Ishikawa (cell line): ENCODE measurements around the gene IGFN1.

Experiments used
- CEBPB ChIP-seq: IDR thresholded peaks from 2 replicates; pipeline ENCODE4 v1.6.1; 2012
- CREB1 ChIP-seq: IDR thresholded peaks from 2 replicates; pipeline ENCODE4 v1.6.1; 2012; ENCODE audit warnings: low read depth
- EGR1 ChIP-seq: IDR thresholded peaks from 2 replicates; pipeline ENCODE4 v1.6.1; 2012
- EP300 ChIP-seq: IDR thresholded peaks from 2 replicates; pipeline ENCODE4 v1.6.1; 2012; ENCODE audit warnings: borderline replicate concordance
- FOXM1 ChIP-seq: IDR thresholded peaks from 2 replicates; pipeline ENCODE4 v1.6.1; 2012; ENCODE audit warnings: low read depth, borderline replicate concordance
- NFIC ChIP-seq: IDR thresholded peaks from 2 replicates; pipeline ENCODE4 v1.6.1; 2012
- RAD21 ChIP-seq: IDR thresholded peaks from 2 replicates; pipeline ENCODE4 v1.6.1; 2012; ENCODE audit warnings: low read depth
- TAF1 ChIP-seq: IDR thresholded peaks from 2 replicates; pipeline ENCODE4 v1.6.1; 2012; ENCODE audit warnings: low read depth, mild to moderate bottlenecking
- TCF12 ChIP-seq: IDR thresholded peaks from 2 replicates; pipeline ENCODE4 v1.6.1; 2012; ENCODE audit warnings: low read depth
- TEAD4 ChIP-seq: IDR thresholded peaks from 2 replicates; pipeline ENCODE4 v1.6.1; 2012
- YY1 ChIP-seq: IDR thresholded peaks from 2 replicates; pipeline ENCODE4 v1.6.1; 2012; ENCODE audit warnings: low read depth
- ZBTB7A ChIP-seq: IDR thresholded peaks from 2 replicates; pipeline ENCODE4 v1.6.1; 2012; ENCODE audit warnings: low read depth
- TF ChIP-seq, protein P1 (sequence below): IDR thresholded peaks from 2 replicates; pipeline ENCODE4 v1.6.1; 2012
- TF ChIP-seq, protein P2 (sequence below): IDR thresholded peaks from 2 replicates; pipeline ENCODE4 v1.6.1; 2012; ENCODE audit warnings: low read depth, mild to moderate bottlenecking
- TF ChIP-seq, protein P3 (sequence below): IDR thresholded peaks from 2 replicates; pipeline ENCODE4 v1.6.1; 2012

IGFN1 gene

DNA sequence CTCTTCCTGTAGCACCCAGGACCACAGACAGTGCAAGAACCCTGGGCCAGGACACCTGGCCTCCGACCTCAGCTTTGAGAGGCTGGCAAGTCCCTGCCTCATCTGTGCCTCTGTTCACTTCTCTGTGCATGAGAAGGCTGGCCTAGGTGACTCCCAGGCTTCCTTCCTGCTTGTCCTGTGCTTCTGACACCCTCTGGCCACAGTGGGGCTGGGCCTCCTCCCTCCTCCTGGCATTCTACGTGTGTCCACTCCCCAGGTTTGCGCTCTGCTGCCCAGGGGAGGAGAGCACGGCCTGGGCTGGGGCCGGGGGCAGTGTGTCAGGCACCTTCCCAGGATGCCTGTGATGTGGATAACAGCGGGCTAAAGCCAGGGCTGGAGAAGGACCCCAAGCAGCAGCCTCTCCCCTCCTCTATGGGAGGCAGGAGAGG lies 62.3 kb downstream of the IGFN1 start:
- TF ChIP-seq TCF12 (no peak), YY1 (no peak), RAD21 (no peak), CREB1 (no peak), EGR1 (no peak), EP300 (no peak), ZBTB7A (no peak), FOXM1 (no peak), NFIC (no peak), TEAD4 (no peak), TAF1 (no peak), CEBPB (no peak)
- TF ChIP-seq, protein P1, sequence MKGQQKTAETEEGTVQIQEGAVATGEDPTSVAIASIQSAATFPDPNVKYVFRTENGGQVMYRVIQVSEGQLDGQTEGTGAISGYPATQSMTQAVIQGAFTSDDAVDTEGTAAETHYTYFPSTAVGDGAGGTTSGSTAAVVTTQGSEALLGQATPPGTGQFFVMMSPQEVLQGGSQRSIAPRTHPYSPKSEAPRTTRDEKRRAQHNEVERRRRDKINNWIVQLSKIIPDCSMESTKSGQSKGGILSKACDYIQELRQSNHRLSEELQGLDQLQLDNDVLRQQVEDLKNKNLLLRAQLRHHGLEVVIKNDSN, result no peak
- TF ChIP-seq, protein P2, sequence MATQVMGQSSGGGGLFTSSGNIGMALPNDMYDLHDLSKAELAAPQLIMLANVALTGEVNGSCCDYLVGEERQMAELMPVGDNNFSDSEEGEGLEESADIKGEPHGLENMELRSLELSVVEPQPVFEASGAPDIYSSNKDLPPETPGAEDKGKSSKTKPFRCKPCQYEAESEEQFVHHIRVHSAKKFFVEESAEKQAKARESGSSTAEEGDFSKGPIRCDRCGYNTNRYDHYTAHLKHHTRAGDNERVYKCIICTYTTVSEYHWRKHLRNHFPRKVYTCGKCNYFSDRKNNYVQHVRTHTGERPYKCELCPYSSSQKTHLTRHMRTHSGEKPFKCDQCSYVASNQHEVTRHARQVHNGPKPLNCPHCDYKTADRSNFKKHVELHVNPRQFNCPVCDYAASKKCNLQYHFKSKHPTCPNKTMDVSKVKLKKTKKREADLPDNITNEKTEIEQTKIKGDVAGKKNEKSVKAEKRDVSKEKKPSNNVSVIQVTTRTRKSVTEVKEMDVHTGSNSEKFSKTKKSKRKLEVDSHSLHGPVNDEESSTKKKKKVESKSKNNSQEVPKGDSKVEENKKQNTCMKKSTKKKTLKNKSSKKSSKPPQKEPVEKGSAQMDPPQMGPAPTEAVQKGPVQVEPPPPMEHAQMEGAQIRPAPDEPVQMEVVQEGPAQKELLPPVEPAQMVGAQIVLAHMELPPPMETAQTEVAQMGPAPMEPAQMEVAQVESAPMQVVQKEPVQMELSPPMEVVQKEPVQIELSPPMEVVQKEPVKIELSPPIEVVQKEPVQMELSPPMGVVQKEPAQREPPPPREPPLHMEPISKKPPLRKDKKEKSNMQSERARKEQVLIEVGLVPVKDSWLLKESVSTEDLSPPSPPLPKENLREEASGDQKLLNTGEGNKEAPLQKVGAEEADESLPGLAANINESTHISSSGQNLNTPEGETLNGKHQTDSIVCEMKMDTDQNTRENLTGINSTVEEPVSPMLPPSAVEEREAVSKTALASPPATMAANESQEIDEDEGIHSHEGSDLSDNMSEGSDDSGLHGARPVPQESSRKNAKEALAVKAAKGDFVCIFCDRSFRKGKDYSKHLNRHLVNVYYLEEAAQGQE, result no peak
- TF ChIP-seq, protein P3, sequence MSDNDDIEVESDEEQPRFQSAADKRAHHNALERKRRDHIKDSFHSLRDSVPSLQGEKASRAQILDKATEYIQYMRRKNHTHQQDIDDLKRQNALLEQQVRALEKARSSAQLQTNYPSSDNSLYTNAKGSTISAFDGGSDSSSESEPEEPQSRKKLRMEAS, result no peak

DNA sequence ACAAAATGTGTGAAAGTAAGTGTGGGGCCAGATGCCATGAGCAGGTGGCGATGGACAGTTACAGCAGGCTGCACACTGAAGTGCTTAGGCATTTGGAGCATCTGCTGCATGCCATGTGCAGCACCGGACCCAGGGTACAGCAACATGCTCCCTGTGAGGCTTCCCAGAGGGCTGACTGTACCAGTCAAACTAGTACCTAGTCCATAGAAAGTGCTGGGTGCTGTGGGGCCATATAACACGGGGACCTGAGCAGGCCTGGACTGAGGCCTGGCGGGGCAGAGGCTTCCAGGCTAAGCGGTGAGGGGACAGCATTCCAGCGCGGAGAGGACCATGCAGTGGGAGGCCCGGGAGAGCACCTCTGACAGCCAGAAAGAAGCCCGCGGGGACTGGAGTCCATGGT lies 62.8 kb downstream of the IGFN1 start:
- no peak for TF ChIP-seq TEAD4
- no peak for TF ChIP-seq EP300
- TF ChIP-seq, protein P3, result no peak
- no peak for TF ChIP-seq CREB1
- no peak for TF ChIP-seq NFIC
- TF ChIP-seq, protein P2, result no peak
- no peak for TF ChIP-seq RAD21
- no peak for TF ChIP-seq TAF1
- no peak for TF ChIP-seq FOXM1
- TF ChIP-seq, protein P1, result no peak
- no peak for TF ChIP-seq TCF12
- no peak for TF ChIP-seq EGR1
- TF ChIP-seq YY1, result no peak
- no peak for TF ChIP-seq ZBTB7A
- no peak for TF ChIP-seq CEBPB

DNA sequence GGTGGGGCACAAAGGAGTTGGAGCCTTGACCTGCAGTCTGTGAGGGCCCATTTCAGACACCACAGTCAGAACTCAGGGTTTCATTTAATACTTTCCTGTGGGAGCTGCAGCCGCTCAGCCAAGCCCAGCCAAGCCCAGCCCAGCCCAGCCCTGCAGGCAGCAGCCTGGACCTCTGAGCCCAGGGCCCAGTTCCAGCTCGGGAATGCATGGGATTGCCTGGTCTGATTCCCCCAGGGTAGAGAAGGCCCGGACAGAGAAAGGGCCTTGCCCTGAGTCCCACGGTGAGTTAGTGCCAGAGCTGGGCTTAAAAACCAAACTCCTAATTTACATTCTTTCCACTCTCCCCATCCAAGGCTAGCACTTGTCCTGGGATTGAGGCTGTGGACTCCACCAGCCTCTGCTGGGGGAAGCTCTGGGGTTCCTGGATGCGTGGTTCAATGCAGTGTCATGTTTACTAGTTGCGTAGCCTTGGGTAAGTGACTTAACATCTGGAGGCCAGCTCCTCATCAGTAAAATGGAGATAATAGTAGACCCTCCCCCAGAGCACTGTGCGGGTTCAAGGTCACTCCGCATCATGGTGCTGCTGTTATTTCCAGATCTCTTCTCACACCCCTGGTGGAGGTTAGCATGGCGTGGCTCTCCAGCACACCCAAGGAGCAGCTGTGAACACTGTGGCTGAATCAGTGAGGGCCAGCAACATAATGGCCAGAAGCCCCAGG lies 63.4 kb downstream of the IGFN1 start:
- TF ChIP-seq TEAD4 (no peak), CREB1 (no peak)

DNA sequence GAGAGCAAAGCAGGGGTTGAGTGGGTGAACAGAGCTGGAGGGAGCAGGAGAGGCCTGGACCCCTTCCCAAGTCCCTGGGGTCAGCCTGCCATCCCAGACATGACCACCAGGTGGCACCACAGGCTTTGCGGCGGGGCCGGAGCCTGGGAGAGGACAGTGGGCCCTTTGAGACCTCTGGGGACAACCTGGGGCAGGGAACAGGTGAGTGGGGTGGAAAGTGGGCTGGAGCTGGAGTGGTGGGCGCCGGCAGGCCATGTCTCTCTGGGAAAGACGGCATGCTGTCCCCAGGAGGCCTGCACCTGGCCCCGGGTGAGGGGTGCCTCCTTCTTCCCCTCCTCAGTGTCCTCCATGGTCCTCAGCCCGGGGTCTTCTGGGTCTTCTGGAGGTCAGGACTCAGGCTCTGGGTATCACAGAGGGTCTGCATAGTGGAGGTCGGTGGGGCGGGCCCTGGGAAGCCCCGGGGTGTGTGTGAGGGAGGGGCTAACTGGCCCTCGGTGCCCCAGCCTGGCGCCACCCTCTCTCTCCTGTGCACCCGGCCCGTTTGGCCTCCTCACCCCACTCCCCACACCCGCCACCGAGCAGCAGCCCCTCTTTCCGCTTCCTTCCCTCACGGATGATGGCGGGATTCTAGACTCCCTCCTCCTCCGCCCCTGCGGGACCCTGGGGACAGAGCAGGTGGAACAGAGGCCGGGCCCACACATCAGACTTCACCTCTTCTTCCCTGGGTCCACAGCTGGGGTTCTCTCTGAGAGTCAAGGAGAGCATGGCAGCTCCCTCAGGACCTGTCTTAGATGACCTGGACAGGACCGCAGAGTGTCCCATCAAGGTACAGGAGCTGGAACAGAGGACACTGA lies 64.2 kb downstream of the IGFN1 start:
- TF ChIP-seq, protein P2, result no peak
- TF ChIP-seq YY1 (no peak), ZBTB7A (peak; percentile 82), RAD21 (peak; percentile 99), CREB1 (no peak)
